HG03045 (cell line): ENCODE results near the gene UBQLN4.
"Not testable (repeated sequence)": the region's sequence is repeated elsewhere in the genome, so short reads cannot be mapped to it uniquely, and the experiment has no call there.

Experiments used
- ATAC-seq: cut with Tn5 transposase; IDR thresholded peaks from one replicate; pipeline ENCODE4 v1.9.1; 2021; ENCODE audit warnings: mild to moderate bottlenecking, moderate library complexity; ENCODE audit not compliant: unreplicated experiment

The UBQLN4 gene

DNA sequence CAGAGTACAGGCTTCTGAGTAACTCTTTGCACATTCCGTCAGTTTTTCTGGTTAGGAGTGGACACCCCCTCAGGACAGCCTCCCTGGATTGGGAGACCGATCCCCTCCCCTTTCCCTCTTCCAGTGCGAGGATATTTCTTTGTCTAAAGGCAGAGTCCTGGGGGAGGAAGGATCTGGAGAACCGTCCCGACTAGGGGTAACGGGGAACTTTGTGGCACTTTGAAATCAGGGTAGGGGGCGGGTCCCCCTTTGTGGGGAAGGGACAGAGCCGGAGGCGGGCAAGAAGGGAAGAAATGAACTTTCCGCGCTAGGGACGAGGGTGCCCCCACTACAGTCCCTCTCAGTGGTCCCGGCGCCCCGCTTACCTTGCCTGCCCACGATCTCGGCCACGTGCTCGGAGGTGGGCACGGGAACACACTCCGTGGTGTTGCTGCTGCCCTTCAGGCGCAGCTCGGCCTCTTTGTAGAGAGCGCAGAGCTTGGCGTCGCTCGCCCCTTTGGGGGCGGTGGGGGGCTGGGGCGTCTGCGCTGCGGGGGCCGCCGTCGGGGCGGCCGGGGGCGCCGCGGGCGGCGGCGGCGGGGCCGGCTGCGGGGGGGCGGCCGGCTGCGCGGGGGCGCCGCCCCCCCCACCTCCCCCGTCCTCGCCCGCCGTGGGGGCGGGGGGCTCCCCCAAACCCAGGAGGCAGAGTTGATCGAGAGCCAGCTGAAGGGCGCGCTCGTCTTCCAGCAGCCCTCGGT is 27.8 kb upstream of the UBQLN4 start:
- no peak for ATAC-seq

DNA sequence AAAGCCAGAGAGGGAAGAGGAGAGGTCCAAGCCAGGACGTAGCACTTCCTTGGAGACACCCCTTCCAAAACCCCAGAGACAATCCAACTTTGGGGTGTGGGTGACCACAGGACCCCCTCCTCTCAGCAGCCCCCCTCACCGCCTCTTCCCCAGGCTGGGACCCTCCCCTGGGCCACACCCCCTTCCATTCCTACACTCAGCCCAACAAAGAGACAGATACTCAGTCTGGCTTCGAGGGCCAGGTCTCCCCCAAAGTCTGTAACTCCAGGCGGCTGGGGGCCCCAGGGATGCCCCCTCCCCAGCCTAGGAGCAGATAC is 27.2 kb upstream of the UBQLN4 start:
- ATAC-seq: no peak

DNA sequence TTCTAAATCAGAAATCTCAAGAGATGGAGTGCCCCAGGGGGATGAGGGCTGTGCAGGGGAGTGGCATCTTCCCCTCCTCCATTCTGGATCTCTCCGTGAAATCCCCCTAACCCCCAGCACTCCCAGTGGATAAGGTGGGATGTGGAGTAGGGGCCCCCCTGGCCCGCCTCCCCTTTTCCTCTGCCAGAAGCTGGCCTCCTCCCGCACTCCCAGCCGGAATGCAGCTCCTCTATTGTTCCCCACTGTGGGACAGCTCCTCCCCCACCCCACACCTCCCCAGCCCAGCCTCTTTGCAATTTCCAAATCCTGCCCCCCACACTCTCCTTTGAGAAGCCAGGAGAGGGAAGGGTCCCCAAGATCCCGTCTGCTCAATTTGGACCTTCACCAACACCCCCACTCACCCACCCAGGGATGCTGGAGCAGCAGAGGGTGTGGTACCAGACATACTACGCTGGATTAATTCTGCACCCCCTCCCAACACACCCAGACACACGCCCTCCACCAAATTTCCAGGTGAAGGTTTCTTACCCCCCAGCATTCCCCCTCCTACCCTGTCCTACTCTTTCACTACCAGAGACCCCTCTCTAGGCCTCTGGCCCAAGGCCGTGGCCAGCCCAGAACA is 26.8 kb upstream of the UBQLN4 start:
- no peak for ATAC-seq

DNA sequence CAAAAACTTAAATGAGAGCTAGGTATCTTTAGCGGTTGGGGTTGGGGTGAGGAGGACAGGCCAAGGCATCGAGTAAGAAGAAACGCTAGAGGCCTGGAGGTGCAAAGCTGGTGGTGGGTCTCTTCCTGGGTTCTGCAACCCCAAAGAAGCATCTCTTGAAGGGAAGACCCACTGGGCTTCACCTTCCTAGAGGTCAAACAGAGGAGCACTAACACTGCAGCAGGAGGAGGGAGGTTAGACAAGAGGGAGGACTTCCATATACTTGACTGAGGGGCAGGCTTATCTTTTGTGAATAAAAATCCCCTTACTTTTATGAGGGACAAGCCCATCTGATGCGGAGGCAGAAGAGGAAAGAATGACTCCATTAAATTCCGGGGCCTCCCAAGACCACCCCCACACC is 26.2 kb upstream of the UBQLN4 start:
- no peak for ATAC-seq

DNA sequence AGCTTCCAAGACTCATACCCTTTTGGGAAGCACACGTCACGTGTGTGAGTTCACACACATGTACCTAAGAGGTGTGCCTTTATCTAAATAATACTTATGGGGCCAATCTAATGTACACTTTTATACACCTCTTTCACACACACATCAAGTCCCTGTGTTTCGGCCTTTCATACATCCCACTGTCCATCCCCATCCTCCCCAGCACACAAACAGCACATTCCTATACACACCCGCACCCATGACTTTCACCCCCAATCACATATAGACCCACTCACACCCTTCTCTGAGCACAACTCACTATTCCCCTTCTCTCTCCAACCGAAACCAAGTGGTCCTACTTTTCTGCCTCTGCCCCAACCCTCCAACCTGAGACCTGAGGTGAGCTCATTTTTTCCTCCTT is 25.1 kb upstream of the UBQLN4 start:
- no peak for ATAC-seq

DNA sequence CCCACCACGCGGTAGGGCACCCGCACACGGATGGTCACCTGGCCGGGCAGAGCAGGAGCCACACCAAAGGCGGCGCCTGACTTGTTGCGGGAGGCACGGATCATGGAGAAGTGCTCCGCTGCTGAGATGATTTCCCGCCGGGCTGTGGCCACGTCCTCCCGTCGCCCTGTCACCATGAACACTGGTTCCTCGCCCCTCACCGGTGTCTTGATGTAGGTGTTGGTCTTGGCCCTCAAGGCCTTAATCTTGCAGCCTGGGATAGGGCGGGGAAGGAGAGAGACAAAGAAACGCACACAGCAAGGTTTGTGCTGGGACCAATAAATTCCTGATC is 23.8 kb upstream of the UBQLN4 start:
- ATAC-seq: no peak

DNA sequence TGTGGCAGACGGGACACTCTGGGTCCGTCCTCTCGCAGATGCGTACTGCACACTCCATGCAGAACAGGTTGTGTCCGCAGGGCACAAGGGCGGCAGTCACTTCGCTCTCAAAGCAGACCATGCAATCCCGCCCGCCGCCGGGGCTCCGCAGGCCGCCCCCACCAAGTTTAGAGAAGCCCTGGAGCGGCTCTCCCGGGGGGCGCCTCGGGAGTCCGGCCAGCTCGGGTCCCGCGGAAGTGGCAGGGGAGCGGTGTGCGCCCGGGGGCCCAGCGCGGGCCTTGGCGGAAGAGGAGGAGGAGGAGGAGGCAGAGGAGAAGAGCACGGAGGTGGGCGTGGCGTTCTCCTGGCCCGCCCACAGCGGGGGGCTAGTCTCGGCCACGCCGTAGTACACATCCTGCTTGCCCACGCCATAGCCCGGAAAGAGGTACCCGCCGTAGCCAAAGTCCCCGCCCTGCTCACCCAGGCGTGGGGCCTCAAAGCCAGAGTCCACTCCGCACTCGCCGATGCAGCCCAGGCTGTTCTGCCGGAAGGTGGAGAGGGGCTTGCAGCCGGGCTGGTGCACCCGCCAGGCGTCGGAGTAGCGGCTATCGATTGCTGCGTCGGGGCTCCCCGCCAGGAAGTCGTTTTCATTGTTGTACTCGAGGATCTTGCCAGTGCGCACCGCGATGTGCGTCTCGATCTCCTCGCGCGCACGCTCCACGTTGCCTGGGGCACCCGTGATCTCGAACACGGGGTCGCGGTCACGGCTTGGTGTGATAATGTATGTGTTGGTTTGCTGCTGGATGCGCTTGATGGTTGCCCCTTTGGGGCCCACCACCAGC is 23.2 kb upstream of the UBQLN4 start:
- no peak for ATAC-seq

DNA sequence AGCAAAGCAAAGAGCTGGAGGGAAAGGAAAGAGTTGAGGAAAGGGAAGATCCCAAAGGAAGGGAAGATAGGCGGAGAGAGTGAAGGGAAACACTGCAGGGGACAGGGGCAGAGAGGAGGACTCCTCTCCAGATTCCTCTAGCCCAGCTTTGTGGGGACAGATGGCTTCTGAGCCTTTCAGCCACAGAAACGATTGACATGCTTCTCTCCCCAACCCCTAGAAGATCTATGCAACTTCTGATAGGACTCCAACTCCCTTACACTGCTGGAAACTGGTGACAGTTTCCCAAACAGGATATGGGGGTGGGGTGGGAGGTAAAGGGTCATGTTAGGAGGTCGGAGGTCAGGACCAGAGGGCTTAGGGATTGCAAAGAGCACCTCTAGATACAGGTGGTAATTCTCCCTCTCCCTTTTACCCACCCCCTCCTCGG is 22.2 kb upstream of the UBQLN4 start:
- ATAC-seq: no peak

DNA sequence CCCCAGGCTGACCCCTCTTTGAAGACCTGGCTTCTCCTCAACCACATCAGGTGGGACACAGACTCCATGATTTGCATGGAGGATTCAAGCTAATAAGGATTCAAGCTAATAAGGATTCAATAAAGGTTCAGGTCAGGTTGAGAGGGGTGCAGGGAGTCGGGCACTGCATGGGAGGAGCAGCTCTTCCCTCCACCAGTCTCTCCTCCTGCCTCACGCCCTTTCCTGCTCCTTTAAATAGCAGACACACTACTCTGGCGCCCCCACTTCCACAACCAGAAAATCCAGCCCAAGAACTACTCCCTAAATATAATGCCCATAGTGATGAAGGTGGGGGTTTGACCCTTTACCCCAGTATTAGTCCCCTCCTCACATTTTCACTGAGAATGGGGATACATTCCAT is 21.6 kb upstream of the UBQLN4 start:
- no peak for ATAC-seq

DNA sequence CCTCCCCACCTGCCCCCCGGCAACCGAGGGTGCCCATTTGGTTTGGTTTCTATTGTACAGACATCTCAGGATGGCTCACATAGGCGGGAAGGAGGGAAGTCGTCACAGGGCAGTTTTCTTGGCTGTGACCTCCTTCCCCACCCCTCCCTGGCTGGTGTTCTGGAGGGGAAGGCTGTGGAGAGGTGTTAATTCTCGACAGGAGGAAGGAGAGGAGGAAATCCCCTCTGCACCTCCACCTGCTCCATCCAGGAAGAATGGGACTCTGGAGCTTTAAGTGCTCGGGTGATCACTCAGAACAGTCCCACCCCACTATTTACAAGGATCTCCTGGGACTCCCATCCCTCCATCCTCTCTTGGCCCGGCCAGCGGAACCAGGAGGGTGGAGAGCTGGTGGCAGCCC is 21.1 kb upstream of the UBQLN4 start:
- no peak for ATAC-seq

DNA sequence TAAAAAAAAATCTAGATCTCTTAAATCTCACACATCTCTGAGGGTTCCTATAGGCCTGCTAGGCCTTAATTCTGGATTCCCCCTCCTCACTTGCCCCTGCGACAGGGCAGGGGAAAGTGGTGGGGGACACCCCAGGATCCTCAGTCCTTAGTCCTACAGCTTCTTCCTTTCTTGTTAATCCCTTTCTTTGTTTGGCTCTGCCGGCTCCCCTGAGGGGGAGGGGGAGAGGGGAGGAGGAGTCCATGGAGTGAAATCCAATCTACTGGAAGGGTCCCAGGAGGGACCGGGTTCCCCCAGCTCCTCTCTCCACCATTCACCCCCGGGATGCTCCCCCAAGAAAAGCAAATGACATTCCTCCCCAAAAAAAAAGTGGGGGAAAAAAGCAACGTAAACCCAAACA is 20.1 kb upstream of the UBQLN4 start:
- no peak for ATAC-seq

DNA sequence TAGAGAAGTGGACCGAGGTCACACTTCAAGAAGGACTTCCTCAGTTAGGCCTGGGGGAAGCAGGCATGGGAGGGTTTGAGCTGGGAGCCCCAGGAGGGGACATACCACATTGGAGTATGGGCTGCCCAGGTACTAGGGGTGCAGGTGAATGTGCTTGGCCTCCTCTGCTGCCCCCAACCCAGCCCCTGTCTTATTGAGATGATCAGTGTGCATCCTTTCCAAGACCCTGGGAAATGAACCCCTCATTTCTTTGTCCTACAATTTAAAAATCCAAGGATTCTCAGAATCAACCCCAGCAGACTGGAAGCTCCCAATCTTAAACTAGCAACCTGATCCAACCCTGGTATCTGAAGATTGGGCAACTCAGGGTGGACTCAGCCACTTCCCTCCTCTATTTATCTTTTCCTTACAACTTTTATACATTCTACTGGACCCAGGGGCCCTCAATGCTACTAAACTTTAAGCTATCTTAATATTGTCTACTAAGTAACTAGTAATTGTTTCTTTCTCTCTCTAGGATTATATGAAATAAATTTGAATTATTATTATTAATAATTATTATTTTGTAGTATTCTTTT is 19.6 kb upstream of the UBQLN4 start:
- no peak for ATAC-seq

DNA sequence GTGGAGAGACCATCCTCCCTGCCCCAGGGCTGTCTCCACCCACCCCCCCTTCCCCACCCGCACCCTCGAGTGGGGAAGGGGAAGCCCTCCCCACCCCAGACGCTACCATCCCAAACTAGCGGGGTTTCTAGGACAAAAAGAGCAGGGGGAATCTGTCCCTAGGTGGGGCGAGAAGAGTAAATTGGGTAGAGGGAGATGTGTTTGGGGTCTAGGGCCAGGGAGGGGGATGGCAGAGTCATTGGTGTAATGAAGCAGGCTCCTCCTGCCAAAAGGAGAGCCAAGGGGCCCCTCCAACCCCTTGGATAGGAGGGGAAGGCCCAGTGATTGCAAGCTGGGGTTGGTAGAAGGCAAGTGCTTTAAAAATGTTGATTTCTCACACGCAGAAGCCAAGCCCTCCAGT is 18.7 kb upstream of the UBQLN4 start:
- ATAC-seq: no peak

DNA sequence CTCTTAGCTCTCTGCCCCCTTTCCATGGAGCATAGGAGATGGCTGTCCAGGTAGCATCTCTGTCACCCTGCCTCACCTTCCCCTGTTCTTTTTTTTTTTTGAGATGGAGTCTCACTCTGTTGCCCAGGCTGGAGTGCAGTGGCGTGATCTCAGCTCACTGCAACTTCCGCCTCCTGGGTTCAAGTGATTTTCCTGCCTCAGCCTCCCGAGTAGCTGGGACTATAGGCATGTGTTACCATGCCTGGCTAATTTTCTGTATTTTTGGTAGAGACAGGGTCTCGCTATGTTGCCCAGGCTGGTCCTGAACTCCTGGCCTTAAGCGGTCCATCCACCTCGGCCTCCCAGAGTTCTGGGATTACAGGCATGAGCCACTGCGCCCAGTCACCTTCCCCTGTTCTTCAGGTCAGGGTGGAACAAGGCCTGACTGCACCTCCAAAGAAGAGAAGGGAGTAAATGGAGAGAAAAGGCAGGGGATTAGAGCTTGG is 17.8 kb upstream of the UBQLN4 start:
- ATAC-seq: not testable (repeated sequence)

DNA sequence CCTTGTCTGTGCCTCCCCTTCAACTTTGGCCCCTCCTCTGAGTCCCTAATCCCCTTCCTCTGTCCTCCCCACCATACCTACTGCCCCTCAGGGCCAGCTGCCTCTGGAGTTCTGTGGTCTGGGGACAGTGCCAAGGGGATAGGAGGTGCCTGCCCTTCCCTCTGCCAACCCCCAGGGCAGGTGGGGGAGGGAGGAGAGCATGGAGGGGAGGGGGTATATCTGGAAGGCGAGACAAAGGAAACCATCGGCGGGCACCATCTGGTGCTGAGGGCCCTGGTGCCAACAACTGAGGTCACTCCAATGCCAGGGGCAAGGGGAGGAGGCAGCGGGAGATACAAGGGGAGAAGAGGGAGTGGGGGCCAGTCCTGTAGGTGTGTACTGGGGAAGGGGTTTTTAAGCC is 16.9 kb upstream of the UBQLN4 start:
- ATAC-seq: no peak

DNA sequence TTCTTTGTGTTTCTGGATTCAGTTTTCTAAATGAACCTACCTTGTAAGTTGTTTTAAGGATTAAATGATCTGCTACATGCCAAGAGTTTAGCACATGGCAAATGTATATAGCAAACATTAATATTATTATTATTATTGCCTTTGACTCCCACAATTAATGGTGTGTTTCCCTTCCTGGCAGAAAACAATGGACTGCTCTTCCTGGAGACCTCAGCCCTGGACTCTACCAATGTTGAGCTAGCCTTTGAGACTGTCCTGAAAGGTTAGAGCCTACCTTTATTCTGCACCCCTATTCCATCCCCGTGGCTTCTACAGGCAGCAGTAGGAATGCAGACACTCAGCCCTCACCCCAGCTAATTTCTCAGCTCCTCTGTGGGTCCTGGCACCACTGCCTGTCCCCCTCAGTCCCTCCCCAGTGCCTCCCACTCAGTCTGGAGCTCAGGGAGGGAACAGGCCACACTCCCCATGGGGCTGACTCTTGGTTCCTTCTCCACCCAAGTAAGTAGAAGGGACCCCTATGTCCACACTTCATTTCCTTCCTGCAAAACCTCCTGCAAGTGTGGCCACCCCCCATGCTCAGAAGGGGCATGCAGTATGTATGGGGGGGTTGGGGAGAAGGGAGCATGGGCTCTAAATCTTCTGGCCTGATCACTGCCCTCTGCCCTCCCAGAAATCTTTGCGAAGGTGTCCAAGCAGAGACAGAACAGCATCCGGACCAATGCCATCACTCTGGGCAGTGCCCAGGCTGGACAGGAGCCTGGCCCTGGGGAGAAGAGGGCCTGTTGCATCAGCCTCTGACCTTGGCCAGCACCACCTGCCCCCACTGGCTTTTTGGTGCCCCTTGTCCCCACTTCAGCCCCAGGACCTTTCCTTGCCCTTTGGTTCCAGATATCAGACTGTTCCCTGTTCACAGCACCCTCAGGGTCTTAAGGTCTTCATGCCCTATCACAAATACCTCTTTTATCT is 16.2 kb upstream of the UBQLN4 start:
- ATAC-seq: no peak

DNA sequence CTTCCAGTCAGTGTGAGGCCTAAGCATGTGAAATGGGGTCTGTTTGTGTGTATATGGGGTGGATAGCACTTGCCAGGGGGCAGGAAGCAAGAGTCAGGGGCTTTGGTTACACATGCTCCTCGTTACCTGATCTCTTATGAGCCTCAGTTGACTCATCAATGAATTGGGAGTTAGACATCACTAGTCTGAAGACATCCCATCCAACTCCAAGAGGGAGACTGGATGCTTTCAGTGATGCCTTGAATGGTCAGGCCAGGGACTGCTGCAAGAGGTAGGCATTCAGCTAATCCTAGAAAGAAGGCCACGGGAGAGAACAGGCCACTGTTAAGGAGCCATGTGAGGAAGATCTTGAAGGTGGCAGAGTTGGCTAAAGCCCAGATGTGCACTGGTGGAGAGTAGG is 13.7 kb upstream of the UBQLN4 start:
- no peak for ATAC-seq

DNA sequence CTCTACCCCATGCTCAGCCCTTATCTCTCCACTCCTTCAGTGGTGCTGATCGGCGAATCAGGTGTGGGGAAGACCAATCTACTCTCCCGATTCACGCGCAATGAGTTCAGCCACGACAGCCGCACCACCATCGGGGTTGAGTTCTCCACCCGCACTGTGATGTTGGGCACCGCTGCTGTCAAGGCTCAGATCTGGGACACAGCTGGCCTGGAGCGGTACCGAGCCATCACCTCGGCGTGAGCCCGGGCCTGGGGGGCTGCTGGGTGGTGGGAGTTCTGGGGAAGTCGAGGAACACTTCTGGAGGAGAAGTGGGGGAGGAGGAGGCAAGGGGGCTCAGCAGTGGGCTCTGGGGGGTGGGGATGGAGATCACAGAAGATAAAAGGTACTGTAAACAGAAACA is 12.3 kb upstream of the UBQLN4 start:
- ATAC-seq: no peak

DNA sequence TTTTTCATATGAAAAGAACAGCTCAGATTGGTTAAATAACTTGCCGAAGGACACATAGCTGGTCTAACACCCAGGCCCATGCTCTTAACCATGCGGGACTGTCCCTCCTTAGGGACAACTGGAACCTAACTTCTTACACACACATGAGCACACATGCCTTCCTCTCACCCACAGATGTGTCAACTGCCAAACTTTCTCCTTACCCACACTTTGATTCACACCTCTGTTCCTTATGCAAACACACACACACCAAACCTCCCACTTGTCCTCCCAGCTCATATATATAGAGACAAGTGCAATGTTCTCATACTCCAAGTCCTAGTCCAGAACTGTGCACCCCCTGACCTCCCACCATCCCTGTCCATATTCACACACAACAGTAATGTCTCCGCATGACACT is 11.6 kb upstream of the UBQLN4 start:
- ATAC-seq: no peak

DNA sequence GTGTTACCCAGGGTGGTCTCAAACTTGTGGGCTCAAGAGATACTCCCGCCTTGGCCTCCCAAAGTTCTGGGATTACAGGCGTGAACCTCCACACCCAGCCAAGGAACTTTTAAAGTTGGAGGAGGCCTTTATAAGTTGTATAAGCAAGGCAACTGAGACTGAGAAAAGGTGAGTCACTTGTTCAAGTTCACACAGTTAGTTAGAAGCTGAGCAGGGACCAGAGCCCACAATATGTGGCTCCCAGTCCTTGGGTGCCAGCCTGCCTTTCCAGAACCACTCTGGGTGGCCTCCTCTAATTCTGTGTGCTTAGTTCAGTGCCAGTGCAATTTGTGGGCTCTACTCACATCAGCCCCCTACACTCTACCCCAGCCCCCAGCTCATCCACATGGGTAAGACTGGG is 11.0 kb upstream of the UBQLN4 start:
- ATAC-seq: no peak

DNA sequence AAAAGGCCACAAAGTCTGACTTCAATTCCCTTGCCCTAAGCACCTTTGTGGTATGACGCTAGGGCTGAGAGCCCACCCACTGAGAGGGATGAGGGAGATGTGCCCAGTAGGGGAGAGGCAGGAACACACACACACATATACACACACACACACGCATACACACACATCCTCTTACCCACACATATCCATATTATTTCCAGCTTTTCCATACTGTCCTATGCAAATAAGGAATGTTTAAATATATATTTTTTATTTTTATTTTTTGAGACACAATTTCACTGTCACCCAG is 10.3 kb upstream of the UBQLN4 start:
- no peak for ATAC-seq
